Uterus (tissue), 4 donors: Measurements from ENCODE around the gene MYBPC1. TPM values are rescaled to one million over a fixed set of nuclear protein-coding genes. Genes with fewer than 3 reads are reported as not detected.

Source experiments
- DNase-seq, 2 donors: peaks; one replicate each; pipeline ENCODE4 v3.0.0-alpha.2; 2019 to 2020
- H3K27ac ChIP-seq, 2 donors: fragments of 200-600 bp; sonication (generic); 1 replicate in 1 of 2; 2 replicates in 1 of 2; pipeline ENCODE4 v1.5.1; 2016 to 2018
- H3K27me3 ChIP-seq, 2 donors: fragments of 200-600 bp; sonication (generic); one replicate each; pipeline ENCODE4 v1.5.1; 2018 to 2019; ENCODE audit warnings: control low read depth in 1 of 2
- H3K36me3 ChIP-seq, 2 donors: fragments of 200-600 bp; sonication (generic); one replicate each; pipeline ENCODE4 v1.5.1; 2019; ENCODE audit warnings: control low read depth in 1 of 2
- H3K4me1 ChIP-seq, 2 donors: fragments of 200-600 bp; sonication (generic); one replicate each; pipeline ENCODE4 v1.5.1; 2018 to 2019; ENCODE audit warnings: control low read depth in 1 of 2
- H3K4me3 ChIP-seq, 2 donors: fragments of 200-600 bp; sonication (generic); 1 replicate in 1 of 2; 2 replicates in 1 of 2; pipeline ENCODE4 v1.5.1; 2018 to 2019; ENCODE audit warnings: mild to moderate bottlenecking in 1 of 2
- H3K9me3 ChIP-seq, 2 donors: fragments of 200-600 bp; sonication (generic); one replicate each; pipeline ENCODE4 v1.5.1; 2019; ENCODE audit warnings: control low read depth in 1 of 2
- CTCF ChIP-seq, 4 experiments: fragments of 200-600 bp in 2 of 4; fragments of 450-650 bp in 2 of 4; sonication (generic) in 2 of 4; IDR thresholded peaks; one replicate each; pipeline ENCODE4 v1.5.1; 2016 to 2019; ENCODE audit warnings: antibody characterized with exemption in 4 of 4, mild to moderate bottlenecking in 2 of 4, moderate library complexity in 1 of 4
- POLR2A ChIP-seq, 2 donors: fragments of 450-650 bp; IDR thresholded peaks; one replicate each; pipeline ENCODE4 v1.6.1; 2016; ENCODE audit warnings: antibody characterized with exemption in 2 of 2, mild to moderate bottlenecking in 1 of 2, moderate library complexity in 1 of 2
- intact Hi-C: fragments of 100-400 bp; cut with DNase I; formaldehyde crosslinking; loops from one replicate; pipeline ENCODE4 v1.15.1; 2023; ENCODE audit warnings: low total_unique reads
- total RNA-seq, 4 donors: library from RNA; depleted of rRNA in 3 of 4; stranded (reverse); fragments of >200 nt in 3 of 4; gene quantifications; one replicate each; pipeline versions ENCODE4 v1.1.0 to v1.2.4, GENCODE V29; 2014 to 2023
- donor health status: DM: yes; HTN: yes; CAD: no.

Gene MYBPC1
- total RNA-seq, 4 donors from 2014 or later = 0.14 to 0.73 TPM; not detected in 2

GRCh38 chr12:101637936-101638335 is 43.2 kb downstream of the MYBPC1 start:
- TF ChIP-seq CTCF (IDR thresholded peaks at IDR 0.05) (no peak), POLR2A (IDR thresholded peaks at IDR 0.05) (no peak)
- Histone ChIP-seq H3K27me3 (no peaks in the 10 kb centered on the region), H3K9me3 (no peaks in the 10 kb centered on the region), H3K4me3 (no peak overlapping the region), H3K4me1 (no peaks in the 10 kb centered on the region), H3K27ac (no peak overlapping the region), H3K36me3 (no peaks in the 10 kb centered on the region)
- DNase-seq = no peak
- intact Hi-C loops = no loop called here

- intact Hi-C loops = no loop called here
- DNase-seq = no peak
- no peaks in the 10 kb centered on the region for H3K4me1 ChIP-seq
These were observed 47.6 kb downstream of the MYBPC1 start for GRCh38 chr12:101642115-101643067.

GRCh38 chr12:101647711-101648110 is 52.9 kb downstream of the MYBPC1 start:
- no peak for DNase-seq
- no peaks in the 10 kb centered on the region for H3K36me3 ChIP-seq
- no peaks in the 10 kb centered on the region for H3K27me3 ChIP-seq
- no peak overlapping the region for H3K27ac ChIP-seq
- no peaks in the 10 kb centered on the region for H3K4me1 ChIP-seq
- intact Hi-C loops = no loop called here
- no peaks in the 10 kb centered on the region for H3K9me3 ChIP-seq
- H3K4me3 ChIP-seq = no peak overlapping the region
- TF ChIP-seq CTCF (IDR thresholded peaks at IDR 0.05) (no peak), POLR2A (IDR thresholded peaks at IDR 0.05) (no peak)

More at GRCh38 chr12:101642115-101643067, 47.6 kb downstream of the MYBPC1 start:
- TF ChIP-seq POLR2A (IDR thresholded peaks at IDR 0.05) = no peak
- TF ChIP-seq CTCF (IDR thresholded peaks at IDR 0.05) = no peak
- H3K27ac ChIP-seq = no peak overlapping the region
- H3K36me3 ChIP-seq = no peaks in the 10 kb centered on the region
- H3K9me3 ChIP-seq = no peaks in the 10 kb centered on the region
- no peaks in the 10 kb centered on the region for H3K27me3 ChIP-seq
- no peak overlapping the region for H3K4me3 ChIP-seq

- intact Hi-C loops = no loop called here
- Histone ChIP-seq H3K36me3 (no peaks in the 10 kb centered on the region), H3K9me3 (no peaks in the 10 kb centered on the region), H3K4me1 (no peaks in the 10 kb centered on the region), H3K27ac (no peak overlapping the region), H3K4me3 (no peak overlapping the region), H3K27me3 (no peaks in the 10 kb centered on the region)
- TF ChIP-seq CTCF (IDR thresholded peaks at IDR 0.05) (no peak), POLR2A (IDR thresholded peaks at IDR 0.05) (no peak)
- no peak for DNase-seq
These were observed 53.4 kb downstream of the MYBPC1 start for GRCh38 chr12:101648195-101648594.

- Histone ChIP-seq H3K27me3 (no peaks in the 10 kb centered on the region), H3K9me3 (no peaks in the 10 kb centered on the region), H3K27ac (no peak overlapping the region), H3K36me3 (no peaks in the 10 kb centered on the region), H3K4me3 (no peak overlapping the region), H3K4me1 (no peaks in the 10 kb centered on the region)
- no peak for TF ChIP-seq POLR2A (IDR thresholded peaks at IDR 0.05)
- DNase-seq = no peak
- intact Hi-C loops = no loop called here
These were observed 55.8 kb downstream of the MYBPC1 start for GRCh38 chr12:101650346-101651117.
